Smooth muscle cell of the brain vasculature (primary cell): Measurements from ENCODE around the gene IREB2.

Source experiments
- DNase-seq: peaks from one replicate; pipeline ENCODE4 v3.0.0-alpha.2; 2012; ENCODE audit warnings: low read depth, low spot score

The IREB2 gene

DNA sequence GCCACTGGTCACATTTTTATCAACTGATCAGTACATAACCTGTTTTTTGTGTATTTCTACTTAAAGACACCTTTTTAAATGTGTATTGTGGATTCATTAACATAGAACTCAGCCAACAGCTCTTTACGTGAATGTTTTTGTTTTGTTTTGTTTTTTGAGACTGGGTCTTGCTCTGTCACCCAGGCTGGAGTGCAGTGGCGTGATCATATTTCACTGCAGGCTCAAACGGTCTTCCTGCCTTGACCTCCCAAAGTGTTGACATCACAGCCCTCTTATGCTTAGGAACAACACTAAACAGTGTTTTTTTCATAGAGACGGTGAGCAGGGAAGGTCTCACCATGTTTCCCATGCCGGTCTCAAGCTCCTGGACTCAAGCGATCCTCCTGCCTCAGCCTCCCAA is 112.2 kb downstream of the IREB2 start:
- DNase-seq = no peak

DNA sequence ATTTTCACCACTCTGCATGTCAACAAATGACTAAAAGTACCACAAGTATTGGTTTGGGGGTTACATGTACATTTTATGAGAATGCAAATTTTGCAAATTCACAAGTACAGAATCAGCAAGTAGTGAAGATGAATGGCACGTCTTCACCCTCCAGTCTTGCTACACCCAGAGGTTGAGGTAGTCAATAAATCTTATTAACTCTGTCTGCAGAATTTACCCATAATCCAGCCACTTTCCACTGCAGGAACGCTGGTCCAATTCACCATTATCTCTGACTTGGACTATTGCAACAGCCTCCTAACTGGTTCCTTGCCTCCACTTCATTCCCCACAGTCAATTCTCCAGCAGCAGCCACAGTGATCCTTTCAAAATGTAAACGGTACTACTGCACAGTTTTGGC is 112.8 kb downstream of the IREB2 start:
- no peak for DNase-seq
